OCI-LY7 (cell line): ENCODE results near the gene TREML1.

Source experiments
- EZH2phosphoT487 ChIP-seq: fragments of 200-600 bp; sonication (generic); IDR thresholded peaks from 2 replicates; pipeline ENCODE4 v1.6.1; 2018; ENCODE audit warnings: low read depth, borderline replicate concordance, mild to moderate bottlenecking, mixed run types, antibody characterized with exemption, low read length, moderate library complexity, mixed read lengths
- TF ChIP-seq, protein P1 (sequence below): fragments of 200-600 bp; sonication (generic); conservative IDR thresholded peaks from 2 replicates; pipeline ENCODE4 v1.5.1; 2014; ENCODE audit warnings: mild to moderate bottlenecking, antibody characterized with exemption, low read length, moderate library complexity, mixed read lengths

DNA sequence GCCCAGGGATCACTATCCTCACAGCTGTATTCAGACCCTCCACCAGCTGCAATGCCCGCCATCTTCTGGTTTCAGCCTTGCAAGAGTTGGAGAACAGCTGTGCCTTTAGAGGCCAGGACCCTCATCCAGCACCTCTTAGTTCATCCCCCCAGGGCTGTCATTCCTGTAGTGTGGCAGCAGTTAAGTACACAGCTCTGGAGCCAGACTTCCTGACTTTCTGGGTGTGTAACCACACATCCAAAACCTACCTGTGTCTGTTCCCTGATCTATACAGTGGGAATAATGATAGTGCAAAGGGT lies 9.2 kb upstream of the TREML1 start:
- TF ChIP-seq EZH2phosphoT487 = no peak
- TF ChIP-seq, protein P1, sequence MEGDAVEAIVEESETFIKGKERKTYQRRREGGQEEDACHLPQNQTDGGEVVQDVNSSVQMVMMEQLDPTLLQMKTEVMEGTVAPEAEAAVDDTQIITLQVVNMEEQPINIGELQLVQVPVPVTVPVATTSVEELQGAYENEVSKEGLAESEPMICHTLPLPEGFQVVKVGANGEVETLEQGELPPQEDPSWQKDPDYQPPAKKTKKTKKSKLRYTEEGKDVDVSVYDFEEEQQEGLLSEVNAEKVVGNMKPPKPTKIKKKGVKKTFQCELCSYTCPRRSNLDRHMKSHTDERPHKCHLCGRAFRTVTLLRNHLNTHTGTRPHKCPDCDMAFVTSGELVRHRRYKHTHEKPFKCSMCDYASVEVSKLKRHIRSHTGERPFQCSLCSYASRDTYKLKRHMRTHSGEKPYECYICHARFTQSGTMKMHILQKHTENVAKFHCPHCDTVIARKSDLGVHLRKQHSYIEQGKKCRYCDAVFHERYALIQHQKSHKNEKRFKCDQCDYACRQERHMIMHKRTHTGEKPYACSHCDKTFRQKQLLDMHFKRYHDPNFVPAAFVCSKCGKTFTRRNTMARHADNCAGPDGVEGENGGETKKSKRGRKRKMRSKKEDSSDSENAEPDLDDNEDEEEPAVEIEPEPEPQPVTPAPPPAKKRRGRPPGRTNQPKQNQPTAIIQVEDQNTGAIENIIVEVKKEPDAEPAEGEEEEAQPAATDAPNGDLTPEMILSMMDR = no peak
